Measurements from ENCODE around the gene XRCC4.
"Not testable (repeated sequence)": the region's sequence is repeated elsewhere in the genome, so short reads cannot be mapped to it uniquely, and the experiment has no call there.

XRCC4 gene

DNA sequence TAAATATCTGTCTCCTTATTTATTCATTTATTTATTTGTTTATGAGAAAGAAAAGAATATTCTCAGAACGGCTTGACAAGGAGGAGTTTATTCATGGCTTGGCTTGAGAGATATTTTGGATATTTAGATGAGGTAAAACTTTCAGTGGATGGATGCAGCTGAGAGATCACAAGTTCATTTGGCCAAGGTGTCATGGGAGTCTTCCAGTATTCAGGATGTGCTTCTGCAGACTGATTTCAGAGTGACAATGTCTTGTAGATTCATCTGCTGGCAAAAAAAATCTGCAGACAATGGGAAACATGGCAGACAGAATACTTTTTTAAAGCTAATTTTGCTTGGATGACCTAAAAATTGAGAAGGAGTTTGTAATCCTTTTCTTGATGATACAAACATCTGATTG, 38.5 kb downstream of the XRCC4 start:
- no peak for DNase-seq (ENCODE audit: low read depth, low spot score)

DNA sequence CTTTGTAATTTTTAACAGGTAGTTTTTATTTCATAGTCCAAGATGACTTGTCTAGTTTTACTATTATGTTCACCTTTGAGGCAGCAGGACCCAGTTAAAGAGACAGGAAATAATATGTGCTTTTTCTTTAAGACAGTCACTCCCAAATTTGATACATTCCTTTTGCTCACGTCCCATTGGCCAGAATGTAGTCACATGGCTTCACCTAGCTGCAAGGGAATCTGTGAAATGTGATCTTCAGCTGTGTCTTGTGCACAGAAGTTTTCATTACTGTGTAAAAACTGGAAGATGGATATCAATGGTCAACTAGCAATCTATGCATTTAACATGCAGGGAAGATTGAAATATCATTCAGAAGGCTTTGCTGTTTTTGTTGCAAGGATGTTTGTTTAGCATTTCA, 41.1 kb downstream of the XRCC4 start:
- DNase-seq (ENCODE audit: low read depth, low spot score) = no peak

DNA sequence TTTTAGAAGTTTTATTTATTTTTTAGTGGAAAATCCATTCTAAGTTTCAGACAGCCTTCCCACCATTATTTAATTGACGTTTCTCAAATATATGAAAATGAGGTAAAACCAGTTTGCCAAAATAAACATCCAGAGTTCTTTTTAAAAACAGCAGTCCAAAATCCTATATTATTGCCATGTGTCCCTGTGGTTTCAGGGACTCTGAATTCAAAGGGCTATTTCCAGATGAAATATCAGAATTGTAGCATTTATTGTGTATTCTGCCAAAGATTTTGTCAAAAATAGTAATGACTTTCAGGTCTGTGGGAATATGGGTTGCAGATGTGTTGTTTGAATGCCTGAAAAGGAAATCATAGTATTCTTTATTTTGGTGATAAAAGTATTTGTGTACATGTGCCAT, 41.6 kb downstream of the XRCC4 start:
- no peak for DNase-seq (ENCODE audit: low read depth, low spot score)

DNA sequence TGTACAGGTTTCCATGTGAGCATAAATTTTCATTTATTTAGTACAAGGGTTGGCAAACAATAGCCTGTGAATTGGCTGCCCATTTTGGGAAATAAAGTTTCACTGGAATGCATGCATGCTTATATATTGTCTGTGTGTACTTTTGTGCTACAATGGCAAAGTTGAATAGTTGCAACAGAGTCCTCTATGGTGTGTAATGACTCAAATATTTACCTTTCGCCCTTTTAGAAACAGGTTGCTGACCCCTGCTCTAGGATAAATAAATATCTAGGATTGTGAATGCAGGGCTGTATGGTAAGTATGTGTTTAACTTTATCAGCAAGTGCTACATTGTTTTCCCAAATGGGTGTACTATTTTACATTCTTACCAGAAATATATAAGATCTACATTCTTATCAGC, 47.2 kb downstream of the XRCC4 start:
- no peak for DNase-seq (ENCODE audit: low read depth, low spot score)

DNA sequence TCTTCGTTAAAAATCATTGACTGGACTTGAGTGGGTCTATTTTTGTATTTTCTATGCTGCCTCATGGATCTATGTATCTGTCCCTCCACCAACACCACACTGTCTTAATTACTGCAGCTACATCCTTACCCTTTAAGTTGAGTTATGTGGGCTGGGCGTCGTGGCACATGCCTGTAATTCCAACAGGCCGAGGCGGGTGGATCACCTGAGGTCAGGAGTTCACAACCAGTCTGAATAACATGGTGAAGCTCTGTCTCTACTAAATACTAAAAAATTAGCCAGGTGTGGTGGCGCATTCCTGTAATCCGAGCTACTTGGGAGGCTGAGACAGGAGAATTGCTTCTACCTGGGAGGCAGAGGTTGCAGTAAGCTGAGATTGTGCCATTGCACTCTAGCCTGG, 48.2 kb downstream of the XRCC4 start:
- DNase-seq (ENCODE audit: low read depth, low spot score) = peak; percentile 15

DNA sequence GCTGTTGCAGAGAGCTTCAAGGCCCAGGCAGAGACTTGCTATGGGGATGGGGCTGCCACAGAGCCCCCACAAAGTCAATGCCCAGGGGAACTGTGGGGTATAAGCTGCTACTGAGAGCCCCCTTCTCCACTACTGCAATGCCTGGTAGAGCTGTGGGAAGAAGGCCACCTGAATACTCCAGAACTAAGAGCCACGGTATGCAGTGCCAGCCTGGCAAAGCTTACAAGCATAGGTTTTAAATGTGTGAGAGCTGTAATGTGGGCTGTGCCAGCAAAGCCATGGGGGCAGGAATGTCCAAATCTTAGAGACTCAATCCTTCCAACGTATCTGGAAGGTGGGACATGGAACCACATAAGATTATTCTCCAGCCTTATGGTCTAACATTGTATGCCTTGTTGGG, 49.2 kb downstream of the XRCC4 start:
- DNase-seq (ENCODE audit: low read depth, low spot score) = no peak

DNA sequence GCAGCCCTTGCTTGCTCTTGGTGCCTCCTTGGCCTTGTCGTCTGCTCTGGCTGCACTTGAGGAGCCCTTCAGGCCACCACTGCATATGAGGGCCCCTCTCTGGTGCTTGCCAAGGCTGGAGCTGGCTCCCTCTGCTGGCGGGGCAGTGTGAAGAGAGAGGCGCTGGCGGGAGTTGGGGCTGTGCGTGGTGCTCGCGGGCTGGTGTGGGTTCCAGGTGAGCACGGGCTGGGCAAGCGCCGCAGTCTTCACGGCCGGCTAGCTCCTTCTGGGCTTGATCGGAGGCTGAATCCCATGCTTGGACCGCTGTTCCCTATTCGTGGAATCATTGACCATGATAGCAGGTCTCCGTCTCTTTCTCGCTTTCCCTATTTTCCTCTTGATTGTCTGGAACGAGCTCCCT, 56.5 kb downstream of the XRCC4 start:
- no peak for DNase-seq (ENCODE audit: low read depth, low spot score)

DNA sequence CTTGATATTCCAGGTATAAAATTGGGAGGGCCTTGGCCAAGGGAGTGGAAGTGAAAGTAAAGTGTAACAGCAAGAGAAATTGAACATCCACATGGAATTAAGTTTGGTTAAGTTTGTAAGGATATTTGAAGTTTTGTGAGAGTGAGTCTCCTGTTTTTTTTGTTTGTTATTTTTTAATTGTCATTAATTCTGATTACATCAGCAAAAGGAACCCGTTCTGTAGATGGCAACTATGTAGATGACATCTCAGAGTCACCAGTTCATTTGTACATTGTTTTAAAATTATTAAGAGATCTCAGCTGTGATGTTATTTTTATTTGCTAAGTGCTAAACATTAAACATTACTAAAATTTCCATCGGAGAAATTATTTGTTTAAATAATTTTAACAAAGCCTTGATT, 65.2 kb downstream of the XRCC4 start:
- no peak for DNase-seq (ENCODE audit: low read depth, low spot score)

DNA sequence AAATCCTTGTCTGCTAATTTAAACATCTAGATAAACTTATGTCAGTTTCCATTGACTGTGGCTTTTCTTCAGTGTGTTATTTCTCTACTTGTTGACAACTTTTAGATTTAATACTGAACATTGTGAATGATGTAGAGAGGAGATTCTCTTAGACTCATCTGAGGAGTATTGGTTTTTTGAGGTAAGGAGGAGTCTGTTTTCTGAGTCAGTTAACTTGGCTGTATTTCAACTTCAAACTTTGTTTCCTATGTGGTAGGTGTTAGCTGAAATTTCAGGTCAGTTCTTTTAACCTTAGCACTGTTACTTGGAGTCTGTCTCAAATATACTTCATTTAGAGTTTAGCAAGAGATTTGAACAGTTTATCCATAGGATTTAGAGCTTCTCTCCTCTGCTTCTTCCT, 67.9 kb downstream of the XRCC4 start:
- DNase-seq (ENCODE audit: low read depth, low spot score) = no peak

DNA sequence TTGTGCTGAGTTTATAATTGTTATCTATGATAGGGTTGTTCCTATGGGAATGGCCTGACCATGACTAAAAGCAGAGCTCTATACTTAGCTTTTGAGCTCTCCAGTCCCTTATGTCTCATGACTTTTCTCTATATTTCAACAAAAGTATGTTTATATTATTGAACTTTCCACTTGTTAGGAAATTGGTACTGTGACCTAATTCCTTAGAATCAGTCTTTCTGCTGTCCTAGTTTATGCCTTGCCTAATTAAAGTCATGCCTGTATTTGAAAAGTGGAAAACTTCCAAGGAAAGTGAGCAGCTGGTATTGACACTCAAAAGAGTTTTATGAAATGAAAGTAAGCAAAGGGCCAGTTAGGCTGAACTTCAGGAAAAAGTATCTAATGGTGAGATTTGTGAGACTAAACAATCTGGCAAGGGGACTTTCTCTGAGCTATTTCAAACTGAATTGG, 68.6 kb downstream of the XRCC4 start:
- DNase-seq (ENCODE audit: low read depth, low spot score) = no peak

DNA sequence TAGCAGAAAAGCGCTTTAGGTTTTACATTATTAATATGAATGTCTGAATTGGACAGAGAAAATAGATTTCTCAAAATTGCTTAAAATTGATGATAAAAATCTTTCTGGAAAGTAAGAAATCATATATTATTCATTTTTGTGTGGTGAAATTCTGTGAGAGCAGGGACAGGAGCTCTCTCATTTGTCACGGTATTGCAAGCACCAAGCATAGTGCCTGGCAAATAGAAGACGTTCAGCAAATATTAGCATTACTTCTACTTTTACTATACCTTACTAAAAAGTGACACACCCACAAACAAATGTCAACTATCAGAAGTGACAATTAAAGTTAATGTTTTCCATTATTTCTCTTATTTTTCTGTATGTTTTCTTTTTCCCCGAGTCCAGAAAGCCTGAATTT, 69.1 kb downstream of the XRCC4 start:
- no peak for DNase-seq (ENCODE audit: low read depth, low spot score)

DNA sequence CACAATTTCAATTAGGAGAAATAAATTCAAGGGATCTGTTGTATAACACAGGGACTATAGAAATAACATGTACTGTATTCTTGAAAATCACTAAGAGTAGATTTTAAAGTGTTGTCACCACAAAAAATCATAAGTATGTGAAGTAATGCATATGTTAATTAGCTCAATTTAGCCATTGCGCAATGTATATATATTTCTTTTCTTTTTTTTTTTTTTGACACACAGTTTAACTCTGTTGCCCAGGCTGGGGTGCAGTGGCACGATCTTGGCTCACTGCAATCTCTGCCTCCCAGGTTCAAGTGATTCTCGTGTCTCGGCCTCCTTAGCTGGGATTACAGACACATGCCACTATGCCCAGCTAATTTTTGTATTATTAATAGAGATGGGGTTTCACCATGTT, 70.2 kb downstream of the XRCC4 start:
- DNase-seq (ENCODE audit: low read depth, low spot score) = no peak

DNA sequence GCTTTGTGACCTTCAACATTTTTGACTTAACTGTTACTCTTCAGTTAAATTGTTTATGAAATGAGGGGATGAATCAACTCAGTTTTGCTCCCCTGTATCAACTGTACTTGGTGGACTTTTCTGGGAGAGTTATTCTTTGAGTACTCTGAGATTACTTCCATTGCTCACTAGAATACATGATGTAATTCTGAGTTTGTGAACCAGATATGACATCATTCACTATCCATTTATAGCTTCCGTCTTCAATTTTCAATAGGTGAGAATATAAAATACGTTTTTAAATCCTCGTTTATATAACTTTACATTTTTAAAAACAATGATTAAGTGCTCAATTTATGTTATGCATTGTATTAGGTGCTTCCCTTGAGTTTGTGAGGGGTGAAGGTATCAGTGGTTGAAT, 71.0 kb downstream of the XRCC4 start:
- DNase-seq (ENCODE audit: low read depth, low spot score) = no peak

DNA sequence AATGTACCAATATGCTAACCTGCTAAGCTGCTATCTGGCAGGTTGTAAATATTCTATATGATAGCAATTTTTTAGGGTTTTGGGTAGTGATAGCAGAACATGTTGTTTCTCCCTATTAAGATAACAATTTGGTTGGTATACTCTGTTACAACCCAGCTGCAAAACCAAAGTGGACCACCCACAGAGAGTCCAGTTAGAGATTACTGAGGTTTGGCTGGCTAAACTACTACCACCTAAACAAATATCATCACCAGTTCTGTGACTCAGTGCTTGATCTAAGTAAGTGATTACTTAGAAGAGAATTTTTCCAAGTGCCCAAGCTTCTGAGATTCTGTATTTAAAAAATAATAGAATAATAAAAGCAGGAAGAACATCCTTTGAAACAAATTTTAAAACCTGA, 72.3 kb downstream of the XRCC4 start:
- no peak for DNase-seq (ENCODE audit: low read depth, low spot score)

DNA sequence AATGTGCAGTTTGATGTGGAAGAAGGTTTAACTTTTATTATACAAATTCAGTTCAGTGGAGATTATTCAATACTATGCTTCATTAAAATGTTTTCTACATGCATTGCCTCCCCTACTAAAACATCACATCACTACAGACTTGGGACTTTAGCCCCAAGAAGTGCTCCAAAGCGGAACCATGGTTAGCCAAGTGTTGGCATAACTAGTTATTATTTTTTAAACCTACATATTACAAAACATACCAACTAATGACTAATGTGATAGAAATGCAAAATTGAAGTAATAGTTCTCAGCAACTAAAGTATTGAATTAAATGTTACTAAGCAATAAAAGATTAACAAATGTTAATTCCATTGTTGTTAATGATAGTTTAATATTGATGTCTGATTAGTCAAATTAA, 74.5 kb downstream of the XRCC4 start:
- no peak for DNase-seq (ENCODE audit: low read depth, low spot score)

DNA sequence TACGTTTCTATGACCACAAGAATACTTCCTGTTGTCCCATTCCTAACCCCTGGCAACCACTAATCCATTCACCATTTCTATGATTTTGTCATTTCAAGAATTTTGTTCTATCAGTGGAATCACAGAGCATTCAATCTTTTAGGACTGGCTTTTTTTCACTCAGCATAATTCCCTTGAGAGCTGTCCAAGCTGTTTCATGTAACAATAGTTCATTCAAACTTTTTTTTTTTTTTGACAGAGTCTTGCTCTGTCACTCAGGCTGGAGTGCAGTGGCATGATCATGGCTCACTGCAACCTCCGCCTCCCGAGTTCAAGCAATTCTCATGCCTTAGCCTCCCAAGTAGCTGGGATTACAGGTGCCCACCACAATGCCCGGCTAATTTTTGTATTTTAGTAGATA, 75.6 kb downstream of the XRCC4 start:
- not testable (repeated sequence) for DNase-seq (ENCODE audit: low read depth, low spot score)

DNA sequence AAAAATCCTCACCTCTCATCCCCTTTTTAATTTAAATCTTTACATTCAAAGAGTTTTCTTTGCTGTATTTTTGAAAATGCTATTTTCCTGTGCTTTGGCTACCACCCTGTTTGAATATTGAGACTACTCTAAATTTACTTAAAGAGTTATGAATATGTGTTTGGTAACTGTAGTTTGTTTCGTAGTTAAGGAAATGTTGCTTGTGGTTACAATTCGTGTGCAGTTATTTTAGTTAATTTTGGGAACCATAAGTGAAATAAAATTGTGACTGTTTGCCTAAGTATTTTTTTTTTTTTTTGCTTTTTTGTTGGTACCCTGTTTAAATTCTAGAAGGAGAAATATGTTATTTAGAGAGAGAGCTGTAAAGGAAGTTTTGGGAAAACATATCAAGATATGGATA, 78.7 kb downstream of the XRCC4 start:
- DNase-seq (ENCODE audit: low read depth, low spot score) = no peak

DNA sequence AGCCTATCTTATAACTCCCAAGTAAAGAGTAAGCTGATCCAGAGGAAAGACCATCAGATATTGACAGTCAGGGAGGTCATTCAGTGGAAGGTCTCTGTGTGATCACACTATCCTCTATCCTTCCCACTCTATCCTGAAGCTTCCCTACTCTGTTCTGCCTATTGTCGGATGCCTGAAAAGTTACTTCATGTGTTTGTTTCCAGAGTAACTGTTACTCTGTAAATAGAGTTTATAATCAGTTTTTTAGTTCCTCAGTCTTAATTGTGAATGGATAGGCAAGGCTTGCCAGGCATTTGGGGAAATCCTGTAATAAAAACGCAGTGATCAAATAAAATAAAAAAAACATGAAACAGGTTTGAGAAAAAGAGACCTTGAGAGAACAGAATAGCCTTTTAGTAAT, 79.8 kb downstream of the XRCC4 start:
- DNase-seq (ENCODE audit: low read depth, low spot score) = no peak

DNA sequence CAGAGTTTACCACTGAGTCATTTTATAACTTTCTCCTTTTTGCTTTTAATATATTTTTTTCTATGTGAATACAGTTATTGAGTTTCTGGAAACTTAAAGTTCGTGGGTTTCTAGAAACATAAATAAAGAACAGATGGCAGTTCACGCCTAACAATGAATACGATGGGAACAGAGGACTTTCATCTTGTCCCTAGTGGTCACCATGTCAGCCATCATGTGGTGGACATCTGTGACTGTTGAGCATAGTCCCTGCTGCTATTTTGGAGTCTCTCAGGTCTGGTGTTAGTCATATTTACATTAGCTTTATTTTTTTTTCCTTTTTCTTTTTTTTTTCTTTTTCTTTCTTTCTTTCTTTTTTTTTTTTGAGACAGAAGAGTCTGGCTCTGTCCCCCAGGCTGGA, 85.3 kb downstream of the XRCC4 start:
- DNase-seq (ENCODE audit: low read depth, low spot score) = no peak

DNA sequence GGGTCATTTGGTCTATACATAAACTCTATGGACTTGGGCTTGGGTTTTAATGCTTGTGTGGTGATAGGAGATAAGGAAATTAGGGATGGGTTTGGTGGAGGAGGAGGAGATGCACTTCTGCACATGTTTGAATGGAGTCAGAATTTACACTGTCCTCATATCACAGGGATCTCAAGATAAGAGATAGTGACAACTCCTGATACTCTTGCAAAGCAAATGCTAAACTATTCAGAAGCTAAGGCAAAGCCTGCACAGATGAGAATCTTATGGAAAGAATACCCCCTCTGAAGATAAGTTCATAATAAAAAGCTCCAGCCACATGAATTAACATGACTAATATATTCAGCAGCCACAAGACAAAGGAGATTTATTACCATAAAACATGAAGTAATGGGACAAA, 90.2 kb downstream of the XRCC4 start:
- no peak for DNase-seq (ENCODE audit: low read depth, low spot score)

DNA sequence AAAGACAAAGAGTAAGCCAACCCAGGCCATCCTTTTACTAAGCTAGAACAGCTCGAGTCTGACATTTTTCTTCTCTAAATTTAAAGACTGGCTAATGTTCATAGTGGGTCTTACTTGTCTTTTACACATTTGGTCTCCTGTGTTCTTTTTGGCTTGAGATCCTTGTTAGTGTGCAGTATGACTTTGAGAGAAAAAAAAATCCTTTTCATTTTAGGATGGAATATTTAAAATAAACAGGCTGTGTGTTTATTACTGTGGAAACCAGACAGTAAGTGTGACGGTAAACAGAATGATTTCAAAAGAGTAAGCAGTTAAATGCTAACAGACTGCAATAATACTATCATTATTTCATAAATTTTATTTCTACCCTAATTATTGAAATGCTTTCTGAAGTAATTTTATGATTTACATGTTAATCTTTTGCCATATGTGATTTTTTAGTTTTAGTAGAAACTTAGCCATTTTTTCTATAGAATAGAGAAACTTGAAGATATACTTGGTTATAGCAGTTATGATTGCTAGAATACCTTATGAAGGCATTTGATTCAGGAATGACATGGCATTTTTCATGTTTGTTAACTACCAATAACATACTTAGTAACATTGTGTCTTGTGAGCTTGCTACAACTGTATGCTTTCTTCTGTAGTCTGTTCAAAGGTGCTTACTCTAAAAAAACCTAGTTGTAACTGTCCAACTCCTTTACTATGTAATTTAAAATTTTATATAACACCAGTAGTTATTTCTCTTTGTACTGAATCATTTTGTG, 92.4 kb downstream of the XRCC4 start:
- no peak for DNase-seq (ENCODE audit: low read depth, low spot score)

DNA sequence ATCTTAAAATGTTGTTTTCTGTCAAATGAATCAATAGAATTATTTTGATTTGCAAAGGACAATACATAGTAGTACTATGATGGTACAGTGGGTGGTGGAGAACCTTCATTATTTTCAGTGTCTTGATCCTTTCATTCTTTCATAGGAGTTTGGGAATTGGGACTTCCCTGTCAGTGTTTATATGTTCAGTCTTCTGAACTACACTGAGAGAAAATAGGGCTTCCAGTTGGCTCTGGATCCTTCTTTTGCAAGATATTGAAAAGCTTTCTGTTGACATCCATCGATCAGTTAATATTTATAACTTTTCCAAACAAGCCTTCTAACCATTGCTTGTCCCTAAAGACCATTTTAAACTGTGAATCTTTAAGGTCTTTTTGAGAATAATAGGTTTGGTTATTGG, 94.7 kb downstream of the XRCC4 start:
- DNase-seq (ENCODE audit: low read depth, low spot score) = no peak

DNA sequence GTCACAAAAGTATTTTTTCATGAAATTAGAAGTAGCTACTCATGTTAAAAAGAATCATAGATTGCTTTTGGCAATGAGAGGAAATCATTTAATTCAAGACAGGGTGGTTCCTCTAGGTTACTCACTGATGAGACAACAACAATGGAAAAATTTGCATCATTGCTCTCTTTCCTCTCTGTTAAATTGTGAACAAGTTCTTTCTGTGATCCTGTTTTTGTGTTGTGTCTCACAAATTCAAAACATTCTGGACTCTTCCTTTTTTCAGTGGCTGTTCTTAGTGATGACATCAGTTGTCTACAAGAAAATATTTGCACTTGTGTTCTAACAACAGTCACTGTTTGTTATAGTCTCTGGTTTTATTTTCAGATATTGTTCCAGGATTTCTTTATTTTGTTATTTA, 95.3 kb downstream of the XRCC4 start:
- DNase-seq (ENCODE audit: low read depth, low spot score) = no peak

DNA sequence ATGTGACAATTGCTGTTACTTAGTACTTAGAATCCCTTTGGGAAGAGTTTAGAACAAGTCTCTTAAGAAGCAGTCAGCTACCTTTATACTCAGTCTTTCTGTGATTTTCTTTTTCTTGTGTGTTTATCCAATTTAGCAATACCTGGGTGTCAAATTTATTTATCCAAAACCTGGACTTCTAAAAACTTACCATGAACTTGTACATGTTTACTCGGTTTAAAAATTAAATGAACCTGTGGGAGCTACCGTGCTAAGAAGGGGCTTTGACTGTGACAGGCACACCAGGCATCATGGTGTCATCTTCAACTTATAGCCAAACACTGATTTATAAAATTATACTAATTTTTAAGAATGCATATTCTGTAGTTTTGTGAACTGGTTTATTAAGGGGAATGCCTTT, 96.5 kb downstream of the XRCC4 start:
- DNase-seq (ENCODE audit: low read depth, low spot score) = no peak

Data from ELF-1 (cell line).